Right hindlimb (tissue), 1 donor: ENCODE measurements around the gene ANK3.

Experiments
- DNase-seq: peaks from one replicate; pipeline ENCODE4 v3.0.0-alpha.2; 2018

The ANK3 gene

GRCh38 chr10:60134548-60134947 is 255.1 kb downstream of the ANK3 start:
- DNase-seq = no peak

DNA sequence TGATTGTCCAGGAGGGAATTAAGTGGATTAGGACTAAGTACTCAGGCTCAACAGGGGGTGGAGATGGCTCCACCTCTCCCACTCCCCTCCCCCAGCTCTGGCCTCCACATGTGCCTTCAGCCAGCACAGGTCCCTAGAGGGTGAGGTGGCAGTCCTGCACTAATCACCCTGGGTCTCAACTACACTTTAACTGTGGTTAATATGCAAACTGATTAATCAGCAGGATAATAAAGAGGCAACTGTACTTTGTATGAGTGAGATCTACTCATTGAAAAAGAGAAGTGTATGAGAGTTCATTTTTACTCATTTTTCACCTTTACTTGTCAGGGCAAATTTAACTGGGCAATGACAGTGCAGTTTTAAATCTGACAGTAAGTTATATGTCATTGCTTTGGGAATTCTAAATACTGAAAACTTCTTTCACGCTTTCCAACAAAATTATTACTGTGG is 259.5 kb downstream of the ANK3 start:
- no peak for DNase-seq

- no peak for DNase-seq
Measured at GRCh38 chr10:60125895-60126294, 263.8 kb downstream of the ANK3 start.

GRCh38 chr10:60124536-60124935 is 265.1 kb downstream of the ANK3 start:
- DNase-seq = no peak

- no peak for DNase-seq
Measured at GRCh38 chr10:60123668-60124067, 266.0 kb downstream of the ANK3 start.

GRCh38 chr10:60123172-60123571 is 266.5 kb downstream of the ANK3 start:
- no peak for DNase-seq

DNA sequence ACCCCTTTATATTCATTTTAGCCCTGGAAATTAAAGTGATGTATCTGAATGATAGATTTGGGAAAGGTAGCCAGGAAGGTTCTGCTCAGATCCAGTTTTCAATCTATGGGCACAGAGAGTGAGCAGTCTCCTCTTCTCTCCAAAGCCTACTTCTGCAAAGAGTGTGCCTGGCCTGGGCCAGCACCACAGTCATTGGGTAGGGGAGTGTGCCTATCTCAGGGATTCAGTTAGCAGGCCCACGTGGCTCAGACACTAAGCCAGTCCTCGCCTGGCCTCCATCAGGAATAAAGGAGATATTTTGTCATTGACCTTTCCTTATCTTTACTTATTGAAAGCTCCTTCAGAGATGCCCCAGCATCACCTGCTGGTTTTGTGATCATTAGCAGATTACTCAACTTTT is 267.5 kb downstream of the ANK3 start:
- DNase-seq = no peak

- DNase-seq = peak; percentile 27
Measured at GRCh38 chr10:60114765-60115586, 274.7 kb downstream of the ANK3 start.

- DNase-seq = no peak
Measured at GRCh38 chr10:60110739-60111138, 278.9 kb downstream of the ANK3 start.

- no peak for DNase-seq
Measured at GRCh38 chr10:60107308-60107976, 282.2 kb downstream of the ANK3 start.

GRCh38 chr10:60105295-60105695 is 284.4 kb downstream of the ANK3 start:
- no peak for DNase-seq

GRCh38 chr10:60101821-60102220 is 287.9 kb downstream of the ANK3 start:
- no peak for DNase-seq

- no peak for DNase-seq
Measured at GRCh38 chr10:60099998-60100747, 289.5 kb downstream of the ANK3 start.

- no peak for DNase-seq
Measured at GRCh38 chr10:60098677-60099601, 290.7 kb downstream of the ANK3 start.

DNA sequence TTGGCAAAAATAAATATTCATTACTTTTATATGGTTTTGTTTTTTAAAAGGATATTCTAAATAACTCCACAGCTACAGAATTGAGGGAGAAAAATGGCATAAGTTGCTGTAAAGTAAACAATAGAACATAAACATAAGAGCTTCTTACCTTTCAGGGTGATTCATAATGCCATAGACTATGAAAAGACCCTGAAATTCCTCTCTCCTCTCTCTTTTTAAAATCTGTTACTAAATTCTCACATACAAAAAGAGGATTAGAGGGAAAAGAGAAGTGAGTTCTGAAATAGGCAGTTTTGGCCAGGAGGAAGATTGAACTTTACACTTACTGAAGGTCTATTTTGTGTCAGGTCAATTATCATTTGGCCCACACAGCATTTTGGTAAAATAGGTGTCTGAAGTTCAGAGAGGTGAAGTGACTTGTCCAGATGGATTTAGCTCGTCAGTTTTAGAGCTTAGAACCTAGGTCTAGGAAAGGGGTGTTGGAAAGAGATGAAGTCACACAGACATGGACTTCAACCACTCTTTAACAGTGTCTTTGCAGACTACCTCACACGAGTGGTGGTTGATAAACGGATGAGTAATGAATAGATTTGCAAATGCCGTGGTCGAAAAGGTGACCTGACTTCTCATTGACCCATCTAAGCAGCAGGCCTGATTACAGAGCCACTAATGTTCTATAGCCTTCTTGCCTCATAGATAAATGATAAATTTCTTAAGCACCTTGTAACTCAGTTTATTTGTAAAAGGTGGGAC is 292.7 kb downstream of the ANK3 start:
- no peak for DNase-seq

DNA sequence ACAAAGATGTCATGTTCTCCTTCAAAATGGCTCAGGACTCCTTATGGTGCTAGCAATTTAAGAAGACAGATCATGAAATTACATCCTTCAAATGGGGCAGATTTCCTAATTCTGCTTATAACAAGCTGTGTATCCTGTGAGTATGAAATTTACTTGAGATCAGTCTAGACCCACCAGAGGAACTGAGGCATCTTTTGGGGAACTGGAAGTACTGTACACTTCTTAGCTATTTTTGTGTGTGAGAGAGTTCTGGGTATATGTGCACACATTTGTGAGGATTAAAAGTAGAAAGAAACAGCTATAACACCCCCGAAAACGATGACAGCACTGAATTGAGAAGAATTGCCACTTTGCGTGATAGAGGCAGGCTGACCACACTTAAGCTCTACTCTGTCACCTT is 296.4 kb downstream of the ANK3 start:
- no peak for DNase-seq

GRCh38 chr10:60086862-60087261 is 302.8 kb downstream of the ANK3 start:
- no peak for DNase-seq

GRCh38 chr10:60086421-60086820 is 303.3 kb downstream of the ANK3 start:
- DNase-seq = no peak

- DNase-seq = no peak
Measured at GRCh38 chr10:60082744-60083344, 306.8 kb downstream of the ANK3 start.

GRCh38 chr10:60082341-60082740 is 307.3 kb downstream of the ANK3 start:
- no peak for DNase-seq
